HG03066 (cell line): Measurements from ENCODE around the gene MR1.
"Not testable (repeated sequence)": the region's sequence is repeated elsewhere in the genome, so short reads cannot be mapped to it uniquely, and the experiment has no call there.

ENCODE experiments used
- ATAC-seq: cut with Tn5 transposase; IDR thresholded peaks from one replicate; pipeline ENCODE4 v1.9.1; 2021; ENCODE audit warnings: low read depth; ENCODE audit not compliant: unreplicated experiment

The MR1 gene

GRCh38 chr1:181028196-181028595, 5.6 kb upstream of the MR1 start:
- ATAC-seq, result no peak

DNA sequence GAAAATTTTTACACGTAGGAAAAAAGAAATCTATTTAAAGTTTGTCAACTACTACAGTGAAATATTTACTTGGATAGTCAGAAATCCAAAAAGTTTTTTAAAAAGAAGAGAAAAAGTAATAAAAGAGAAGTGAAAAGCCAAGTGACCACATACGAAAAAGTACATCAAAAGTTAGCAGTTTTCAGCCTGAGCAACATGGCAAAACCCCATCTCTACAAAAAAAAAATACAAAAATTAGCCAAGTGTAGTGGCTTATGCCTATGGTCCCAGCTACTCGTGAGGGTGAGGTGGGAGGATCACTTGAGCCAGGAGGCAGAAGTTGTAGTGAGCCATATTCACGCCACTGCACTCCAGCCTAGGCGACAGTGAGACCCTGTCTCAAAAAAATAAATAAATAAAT, 5.2 kb upstream of the MR1 start:
- no peak for ATAC-seq

DNA sequence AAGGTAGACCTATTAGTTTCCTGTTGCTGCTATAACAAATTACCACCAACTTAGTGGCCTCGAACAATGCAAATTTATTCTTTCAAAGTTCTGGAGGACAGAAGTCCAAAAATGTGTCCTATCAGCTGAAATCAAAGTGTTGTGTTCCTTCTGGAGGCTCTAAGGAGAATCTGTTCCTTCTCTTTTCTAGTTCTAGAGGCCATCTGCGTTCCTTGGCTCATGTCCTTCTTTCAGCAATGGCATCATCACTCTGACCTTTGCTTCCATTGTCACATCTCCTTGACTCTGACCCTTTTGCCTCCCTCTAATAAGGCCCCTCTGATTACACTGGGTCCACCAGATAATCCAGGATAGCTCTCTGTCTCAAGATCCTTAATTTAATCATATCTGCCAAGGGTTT, 1.2 kb upstream of the MR1 start:
- ATAC-seq, result no peak

- ATAC-seq, result peak; percentile 36
Measured at GRCh38 chr1:181033128-181033798, 520 bp upstream of the MR1 start.

- ATAC-seq, result not testable (repeated sequence)
Measured at GRCh38 chr1:181035210-181035609, 1.4 kb downstream of the MR1 start.

- ATAC-seq, result no peak
Measured at GRCh38 chr1:181036107-181036836, 2.5 kb downstream of the MR1 start.

GRCh38 chr1:181037386-181037785, 3.6 kb downstream of the MR1 start:
- no peak for ATAC-seq

DNA sequence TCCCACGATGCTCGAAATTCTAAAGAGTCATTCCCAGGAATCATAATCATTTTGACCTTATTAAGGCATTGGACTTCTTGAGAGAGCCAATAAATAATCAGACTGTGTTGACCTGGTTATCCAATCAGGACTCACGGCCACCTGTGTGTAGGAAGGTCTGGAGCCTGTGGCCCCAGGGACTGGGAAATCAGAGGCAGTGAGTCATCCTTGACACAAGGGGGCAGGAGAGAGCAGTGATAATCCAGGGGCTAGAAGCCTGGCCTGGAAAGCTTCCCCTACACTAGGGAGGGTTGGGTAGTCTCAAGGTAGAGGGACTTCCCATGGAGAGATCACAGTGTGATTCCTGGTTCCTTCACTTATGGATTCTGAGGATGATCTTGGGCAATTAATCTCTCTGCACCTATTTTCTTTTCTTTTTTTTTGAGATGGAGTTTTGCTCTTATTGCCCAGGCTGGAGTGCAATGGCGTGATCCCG, 4.7 kb downstream of the MR1 start:
- ATAC-seq, result no peak

DNA sequence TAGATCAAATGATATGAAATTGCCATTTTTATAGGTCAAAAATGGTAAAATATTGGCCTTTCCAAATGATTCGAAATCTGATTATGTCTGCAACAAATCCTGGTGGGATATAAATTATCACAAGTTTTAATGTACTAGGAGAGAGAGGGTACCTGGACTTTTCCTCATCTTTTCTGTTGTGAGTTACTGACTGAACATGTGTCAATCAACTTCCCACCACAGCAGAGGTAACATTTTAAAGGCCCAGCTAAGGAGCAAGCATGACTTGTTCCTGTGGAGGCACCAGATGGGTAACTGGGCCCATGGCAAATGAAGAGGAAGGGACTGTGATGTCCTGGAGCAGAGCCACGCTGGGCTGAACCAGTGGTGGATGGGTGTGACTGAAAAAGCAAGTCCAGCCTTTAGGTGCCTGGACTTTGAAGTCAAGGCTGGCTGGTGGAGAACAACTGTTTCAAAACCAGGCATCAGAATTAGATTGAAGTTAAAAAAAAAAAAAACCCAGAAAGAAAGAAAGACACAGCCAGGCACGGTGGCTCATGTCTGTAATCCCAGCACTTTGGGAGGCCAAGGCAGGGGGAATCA, 6.6 kb downstream of the MR1 start:
- ATAC-seq, result no peak

- ATAC-seq, result no peak
Measured at GRCh38 chr1:181043025-181043888, 9.5 kb downstream of the MR1 start.

- ATAC-seq, result peak; percentile 73
Measured at GRCh38 chr1:181044449-181044966, 10.7 kb downstream of the MR1 start.

GRCh38 chr1:181045946-181046345, 12.2 kb downstream of the MR1 start:
- ATAC-seq, result not testable (repeated sequence)

- no peak for ATAC-seq
Measured at GRCh38 chr1:181049378-181049777, 15.6 kb downstream of the MR1 start.

GRCh38 chr1:181050922-181051321, 17.1 kb downstream of the MR1 start:
- no peak for ATAC-seq

- no peak for ATAC-seq
Measured at GRCh38 chr1:181056560-181056959, 22.8 kb downstream of the MR1 start.

GRCh38 chr1:181057079-181057478, 23.3 kb downstream of the MR1 start:
- ATAC-seq, result no peak

DNA sequence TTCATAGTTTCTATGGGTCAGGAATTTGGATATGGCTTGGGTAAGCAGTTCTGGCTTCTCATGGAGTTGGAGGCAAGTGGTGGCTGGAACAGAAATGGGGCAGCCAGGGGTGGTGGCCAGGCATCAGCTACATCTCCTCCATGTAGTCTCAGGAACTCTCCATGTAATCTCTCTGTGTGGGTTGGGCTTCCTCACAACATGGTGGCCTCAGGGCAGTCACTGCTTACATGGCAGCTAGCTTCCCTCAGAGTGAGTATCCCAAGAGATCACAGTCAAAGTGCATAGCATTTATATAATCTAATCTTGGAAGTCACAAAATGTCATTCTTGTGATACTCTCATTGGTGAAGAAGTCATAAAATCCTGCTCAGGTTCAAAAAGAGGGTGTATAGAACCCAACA, 25.7 kb downstream of the MR1 start:
- no peak for ATAC-seq

- no peak for ATAC-seq
Measured at GRCh38 chr1:181060066-181060465, 26.3 kb downstream of the MR1 start.

- ATAC-seq, result not testable (repeated sequence)
Measured at GRCh38 chr1:181060947-181061346, 27.2 kb downstream of the MR1 start.

DNA sequence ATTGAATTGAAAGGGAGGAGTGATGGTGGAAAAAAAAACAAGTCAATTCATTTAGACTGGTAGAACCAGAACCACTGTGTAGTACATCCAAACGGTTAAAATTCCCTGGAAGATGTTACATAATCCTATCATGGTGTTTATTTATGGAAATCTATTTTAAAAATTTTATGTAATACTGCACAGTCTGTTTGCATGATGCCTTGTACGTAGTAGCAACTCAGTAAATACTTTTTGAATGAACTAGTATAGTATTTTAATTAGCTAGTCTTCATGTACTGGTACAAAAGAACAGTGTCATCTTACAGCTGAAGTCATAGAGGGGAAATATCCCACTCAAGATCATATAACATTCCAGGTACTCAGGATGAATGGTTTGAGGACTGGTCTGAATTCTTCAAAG, 27.7 kb downstream of the MR1 start:
- no peak for ATAC-seq
